HepG2 (cell line): ENCODE results near the gene WFDC1. TPM values are rescaled to one million over a fixed set of nuclear protein-coding genes. Genes with fewer than 3 reads are reported as not detected.

ENCODE experiments used
- HIVEP1 ChIP-seq: sonication (generic); formaldehyde crosslinking; IDR thresholded peaks from 2 replicates; pipeline ENCODE4 v1.4.0; 2020; ENCODE audit warnings: mild to moderate bottlenecking, missing genetic modification reagents
- NCOA5 ChIP-seq: sonication (generic); formaldehyde crosslinking; IDR thresholded peaks from 2 replicates; pipeline ENCODE4 v1.4.0; 2020; ENCODE audit warnings: missing genetic modification reagents
- SOX13 ChIP-seq, 3 experiments: fragments of 450-650 bp in 1 of 3; sonication (generic) in 1 of 3; formaldehyde crosslinking in 1 of 3; IDR thresholded peaks in 2 of 3; conservative IDR thresholded peaks in 1 of 3; 2 replicates each; pipeline versions ENCODE4 v1.5.0 to v1.6.1; 2016 to 2020; ENCODE audit warnings: antibody characterized with exemption in 1 of 3, mild to moderate bottlenecking in 1 of 3, missing compliant biosample characterization in 1 of 3, missing genetic modification reagents in 1 of 3, moderate library complexity in 1 of 3
- ZNF7 ChIP-seq: IDR thresholded peaks from 2 replicates; pipeline ENCODE4 v1.6.1; 2016; ENCODE audit warnings: missing biosample characterization, missing genetic modification reagents
- polyA plus RNA-seq, 8 experiments: library from polyadenylated mRNA; depleted of rRNA in 3 of 8; stranded (reverse) in 7 of 8; unstranded in 1 of 8; fragments of >200 nt; fragmentation: Illumina TruSeq in 4 of 8; extraction: Trizol in 4 of 8; gene quantifications; 2 replicates each; pipeline versions ENCODE4 v1.2.1 to v1.2.3, GENCODE V29; 2011 to 2016; ENCODE audit warnings: low read depth in 4 of 8, missing spikeins in 1 of 8, mixed read lengths in 1 of 8; ENCODE audit not compliant: insufficient read depth in 1 of 8
- total RNA-seq, 5 experiments: library from RNA; depleted of rRNA; stranded (reverse); fragments of >200 nt; fragmentation: Illumina TruSeq; extraction: Trizol; gene quantifications; 2 replicates each; pipeline ENCODE4 v1.2.3, GENCODE V29; 2016; ENCODE audit warnings: low read depth in 1 of 5
- TF ChIP-seq, protein P1 (sequence below): IDR thresholded peaks from 2 replicates; pipeline ENCODE4 v1.6.1; 2012; ENCODE audit warnings: low read depth, low read length, improper control_type of control experiment
- TF ChIP-seq, protein P2 (sequence below), 2 experiments: sonication (generic) in 1 of 2; formaldehyde crosslinking in 1 of 2; IDR thresholded peaks; 2 replicates each; pipeline versions ENCODE4 v1.5.1 to v1.6.1; 2011 to 2020; ENCODE audit warnings: borderline replicate concordance in 1 of 2, low read depth in 1 of 2, low read length in 1 of 2, mild to moderate bottlenecking in 1 of 2, missing genetic modification reagents in 1 of 2, moderate library complexity in 1 of 2
- TF ChIP-seq, protein P3 (sequence below): sonication (generic); formaldehyde crosslinking; IDR thresholded peaks from 2 replicates; pipeline ENCODE4 v1.5.1; 2020; ENCODE audit warnings: missing genetic modification reagents, mild to moderate bottlenecking, borderline replicate concordance
- TF ChIP-seq, protein P4 (sequence below): sonication (generic); formaldehyde crosslinking; IDR thresholded peaks from 2 replicates; pipeline ENCODE4 v1.4.0; 2020; ENCODE audit warnings: missing genetic modification reagents
- TF ChIP-seq, protein P5 (sequence below): fragments of 450-650 bp; IDR thresholded peaks from 2 replicates; pipeline ENCODE4 v1.6.1; 2016
- TF ChIP-seq, protein P6 (sequence below): sonication (generic); formaldehyde crosslinking; IDR thresholded peaks from 2 replicates; pipeline ENCODE4 v1.4.0; 2020; ENCODE audit warnings: mild to moderate bottlenecking, missing genetic modification reagents
- TF ChIP-seq, protein P7 (sequence below): sonication (generic); IDR thresholded peaks from 2 replicates; pipeline ENCODE4 v1.6.1; 2016; ENCODE audit warnings: low read depth, borderline replicate concordance
- TF ChIP-seq, protein P8 (sequence below): sonication (generic); formaldehyde crosslinking; IDR thresholded peaks from 2 replicates; pipeline ENCODE4 v1.4.0; 2020; ENCODE audit warnings: missing genetic modification reagents

The WFDC1 gene
- total and polyA plus RNA-seq, 2 of the 13 experiments (the other 11 are each of a cell fraction or from before 2014, with no cell fraction given) = not detected

DNA sequence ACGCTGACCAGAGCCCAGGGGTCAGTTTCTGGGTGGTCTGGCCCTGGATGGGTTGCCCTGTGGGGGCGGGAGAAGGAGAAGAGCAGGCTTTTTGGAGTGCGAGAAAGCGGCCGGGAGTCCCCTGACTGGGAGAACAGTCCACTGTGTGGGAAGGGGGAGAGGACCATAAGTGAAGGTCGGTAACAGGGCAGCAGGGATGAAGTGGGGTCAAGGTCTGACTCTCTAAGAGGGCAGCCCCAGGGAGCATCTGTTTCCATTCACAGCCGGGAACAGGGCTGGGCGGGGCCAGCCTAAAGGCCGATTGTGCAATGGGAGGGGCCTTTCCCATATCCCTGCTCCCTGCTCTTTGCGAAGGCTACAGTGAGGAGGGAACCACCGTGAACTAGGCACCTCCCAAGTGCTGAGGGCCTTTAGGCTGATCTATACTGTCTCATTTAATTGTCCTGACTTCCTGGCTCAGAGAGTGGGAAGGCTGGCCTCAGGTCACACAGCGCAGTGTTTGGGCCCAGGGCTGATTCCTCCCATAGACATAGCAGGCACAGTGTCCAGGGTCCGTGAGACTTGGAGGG lies 10.4 kb upstream of the WFDC1 start (continued):
- TF ChIP-seq, protein P1, sequence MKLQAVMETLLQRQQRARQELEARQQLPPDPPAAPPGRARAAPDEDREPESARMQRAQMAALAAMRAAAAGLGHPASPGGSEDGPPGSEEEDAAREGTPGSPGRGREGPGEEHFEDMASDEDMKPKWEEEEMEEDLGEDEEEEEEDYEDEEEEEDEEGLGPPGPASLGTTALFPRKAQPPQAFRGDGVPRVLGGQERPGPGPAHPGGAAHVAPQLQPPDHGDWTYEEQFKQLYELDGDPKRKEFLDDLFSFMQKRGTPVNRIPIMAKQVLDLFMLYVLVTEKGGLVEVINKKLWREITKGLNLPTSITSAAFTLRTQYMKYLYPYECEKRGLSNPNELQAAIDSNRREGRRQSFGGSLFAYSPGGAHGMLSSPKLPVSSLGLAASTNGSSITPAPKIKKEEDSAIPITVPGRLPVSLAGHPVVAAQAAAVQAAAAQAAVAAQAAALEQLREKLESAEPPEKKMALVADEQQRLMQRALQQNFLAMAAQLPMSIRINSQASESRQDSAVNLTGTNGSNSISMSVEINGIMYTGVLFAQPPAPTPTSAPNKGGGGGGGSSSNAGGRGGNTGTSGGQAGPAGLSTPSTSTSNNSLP = no peak
- TF ChIP-seq ZNF7 (CRISPR knock-in tag) = 0 out of 2 replicates have a peak, but pooled peaks have one; percentile 47
- TF ChIP-seq, protein P2, sequence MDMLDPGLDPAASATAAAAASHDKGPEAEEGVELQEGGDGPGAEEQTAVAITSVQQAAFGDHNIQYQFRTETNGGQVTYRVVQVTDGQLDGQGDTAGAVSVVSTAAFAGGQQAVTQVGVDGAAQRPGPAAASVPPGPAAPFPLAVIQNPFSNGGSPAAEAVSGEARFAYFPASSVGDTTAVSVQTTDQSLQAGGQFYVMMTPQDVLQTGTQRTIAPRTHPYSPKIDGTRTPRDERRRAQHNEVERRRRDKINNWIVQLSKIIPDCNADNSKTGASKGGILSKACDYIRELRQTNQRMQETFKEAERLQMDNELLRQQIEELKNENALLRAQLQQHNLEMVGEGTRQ (IDR thresholded peaks at IDR 0.05; ENCODE audit: low read depth, low read length) = no peak
- TF ChIP-seq, protein P2 (CRISPR knock-in tag; IDR thresholded peaks at IDR 0.05; ENCODE audit: borderline replicate concordance) = no peak
- TF ChIP-seq NCOA5 (CRISPR knock-in tag) = no peak
- TF ChIP-seq, protein P3, sequence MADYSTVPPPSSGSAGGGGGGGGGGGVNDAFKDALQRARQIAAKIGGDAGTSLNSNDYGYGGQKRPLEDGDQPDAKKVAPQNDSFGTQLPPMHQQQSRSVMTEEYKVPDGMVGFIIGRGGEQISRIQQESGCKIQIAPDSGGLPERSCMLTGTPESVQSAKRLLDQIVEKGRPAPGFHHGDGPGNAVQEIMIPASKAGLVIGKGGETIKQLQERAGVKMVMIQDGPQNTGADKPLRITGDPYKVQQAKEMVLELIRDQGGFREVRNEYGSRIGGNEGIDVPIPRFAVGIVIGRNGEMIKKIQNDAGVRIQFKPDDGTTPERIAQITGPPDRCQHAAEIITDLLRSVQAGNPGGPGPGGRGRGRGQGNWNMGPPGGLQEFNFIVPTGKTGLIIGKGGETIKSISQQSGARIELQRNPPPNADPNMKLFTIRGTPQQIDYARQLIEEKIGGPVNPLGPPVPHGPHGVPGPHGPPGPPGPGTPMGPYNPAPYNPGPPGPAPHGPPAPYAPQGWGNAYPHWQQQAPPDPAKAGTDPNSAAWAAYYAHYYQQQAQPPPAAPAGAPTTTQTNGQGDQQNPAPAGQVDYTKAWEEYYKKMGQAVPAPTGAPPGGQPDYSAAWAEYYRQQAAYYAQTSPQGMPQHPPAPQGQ = no peak
- TF ChIP-seq, protein P4, sequence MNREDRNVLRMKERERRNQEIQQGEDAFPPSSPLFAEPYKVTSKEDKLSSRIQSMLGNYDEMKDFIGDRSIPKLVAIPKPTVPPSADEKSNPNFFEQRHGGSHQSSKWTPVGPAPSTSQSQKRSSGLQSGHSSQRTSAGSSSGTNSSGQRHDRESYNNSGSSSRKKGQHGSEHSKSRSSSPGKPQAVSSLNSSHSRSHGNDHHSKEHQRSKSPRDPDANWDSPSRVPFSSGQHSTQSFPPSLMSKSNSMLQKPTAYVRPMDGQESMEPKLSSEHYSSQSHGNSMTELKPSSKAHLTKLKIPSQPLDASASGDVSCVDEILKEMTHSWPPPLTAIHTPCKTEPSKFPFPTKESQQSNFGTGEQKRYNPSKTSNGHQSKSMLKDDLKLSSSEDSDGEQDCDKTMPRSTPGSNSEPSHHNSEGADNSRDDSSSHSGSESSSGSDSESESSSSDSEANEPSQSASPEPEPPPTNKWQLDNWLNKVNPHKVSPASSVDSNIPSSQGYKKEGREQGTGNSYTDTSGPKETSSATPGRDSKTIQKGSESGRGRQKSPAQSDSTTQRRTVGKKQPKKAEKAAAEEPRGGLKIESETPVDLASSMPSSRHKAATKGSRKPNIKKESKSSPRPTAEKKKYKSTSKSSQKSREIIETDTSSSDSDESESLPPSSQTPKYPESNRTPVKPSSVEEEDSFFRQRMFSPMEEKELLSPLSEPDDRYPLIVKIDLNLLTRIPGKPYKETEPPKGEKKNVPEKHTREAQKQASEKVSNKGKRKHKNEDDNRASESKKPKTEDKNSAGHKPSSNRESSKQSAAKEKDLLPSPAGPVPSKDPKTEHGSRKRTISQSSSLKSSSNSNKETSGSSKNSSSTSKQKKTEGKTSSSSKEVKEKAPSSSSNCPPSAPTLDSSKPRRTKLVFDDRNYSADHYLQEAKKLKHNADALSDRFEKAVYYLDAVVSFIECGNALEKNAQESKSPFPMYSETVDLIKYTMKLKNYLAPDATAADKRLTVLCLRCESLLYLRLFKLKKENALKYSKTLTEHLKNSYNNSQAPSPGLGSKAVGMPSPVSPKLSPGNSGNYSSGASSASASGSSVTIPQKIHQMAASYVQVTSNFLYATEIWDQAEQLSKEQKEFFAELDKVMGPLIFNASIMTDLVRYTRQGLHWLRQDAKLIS (CRISPR knock-in tag) = no peak
- TF ChIP-seq, protein P5, sequence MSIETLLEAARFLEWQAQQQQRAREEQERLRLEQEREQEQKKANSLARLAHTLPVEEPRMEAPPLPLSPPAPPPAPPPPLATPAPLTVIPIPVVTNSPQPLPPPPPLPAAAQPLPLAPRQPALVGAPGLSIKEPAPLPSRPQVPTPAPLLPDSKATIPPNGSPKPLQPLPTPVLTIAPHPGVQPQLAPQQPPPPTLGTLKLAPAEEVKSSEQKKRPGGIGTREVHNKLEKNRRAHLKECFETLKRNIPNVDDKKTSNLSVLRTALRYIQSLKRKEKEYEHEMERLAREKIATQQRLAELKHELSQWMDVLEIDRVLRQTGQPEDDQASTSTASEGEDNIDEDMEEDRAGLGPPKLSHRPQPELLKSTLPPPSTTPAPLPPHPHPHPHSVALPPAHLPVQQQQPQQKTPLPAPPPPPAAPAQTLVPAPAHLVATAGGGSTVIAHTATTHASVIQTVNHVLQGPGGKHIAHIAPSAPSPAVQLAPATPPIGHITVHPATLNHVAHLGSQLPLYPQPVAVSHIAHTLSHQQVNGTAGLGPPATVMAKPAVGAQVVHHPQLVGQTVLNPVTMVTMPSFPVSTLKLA = no peak
- TF ChIP-seq HIVEP1 (CRISPR knock-in tag) = peak; percentile 41; the same call in 1 of the 2 replicates
- TF ChIP-seq, protein P6, sequence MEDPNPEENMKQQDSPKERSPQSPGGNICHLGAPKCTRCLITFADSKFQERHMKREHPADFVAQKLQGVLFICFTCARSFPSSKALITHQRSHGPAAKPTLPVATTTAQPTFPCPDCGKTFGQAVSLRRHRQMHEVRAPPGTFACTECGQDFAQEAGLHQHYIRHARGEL = 0 out of 2 replicates have a peak, but pooled peaks have one; percentile 40
- no peak for TF ChIP-seq SOX13 (IDR thresholded peaks at IDR 0.05)
- 0 out of 4 replicates have a peak, but pooled peaks of 1 of the 2 experiments have one; percentile 39 for TF ChIP-seq SOX13 (CRISPR knock-in tag; conservative IDR thresholded peaks at IDR 0.05 in 1 of 2, IDR thresholded peaks at IDR 0.05 in 1 of 2)
- TF ChIP-seq, protein P7, sequence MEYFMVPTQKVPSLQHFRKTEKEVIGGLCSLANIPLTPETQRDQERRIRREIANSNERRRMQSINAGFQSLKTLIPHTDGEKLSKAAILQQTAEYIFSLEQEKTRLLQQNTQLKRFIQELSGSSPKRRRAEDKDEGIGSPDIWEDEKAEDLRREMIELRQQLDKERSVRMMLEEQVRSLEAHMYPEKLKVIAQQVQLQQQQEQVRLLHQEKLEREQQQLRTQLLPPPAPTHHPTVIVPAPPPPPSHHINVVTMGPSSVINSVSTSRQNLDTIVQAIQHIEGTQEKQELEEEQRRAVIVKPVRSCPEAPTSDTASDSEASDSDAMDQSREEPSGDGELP = 0 out of 2 replicates have a peak, but pooled peaks have one; percentile 28
- TF ChIP-seq, protein P8, sequence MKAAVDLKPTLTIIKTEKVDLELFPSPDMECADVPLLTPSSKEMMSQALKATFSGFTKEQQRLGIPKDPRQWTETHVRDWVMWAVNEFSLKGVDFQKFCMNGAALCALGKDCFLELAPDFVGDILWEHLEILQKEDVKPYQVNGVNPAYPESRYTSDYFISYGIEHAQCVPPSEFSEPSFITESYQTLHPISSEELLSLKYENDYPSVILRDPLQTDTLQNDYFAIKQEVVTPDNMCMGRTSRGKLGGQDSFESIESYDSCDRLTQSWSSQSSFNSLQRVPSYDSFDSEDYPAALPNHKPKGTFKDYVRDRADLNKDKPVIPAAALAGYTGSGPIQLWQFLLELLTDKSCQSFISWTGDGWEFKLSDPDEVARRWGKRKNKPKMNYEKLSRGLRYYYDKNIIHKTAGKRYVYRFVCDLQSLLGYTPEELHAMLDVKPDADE (CRISPR knock-in tag) = no peak
